ENCODE results near the gene MN1. TPM values are rescaled to one million over a fixed set of nuclear protein-coding genes. Genes with fewer than 3 reads are reported as not detected.
"Not testable (repeated sequence)": the region's sequence is repeated elsewhere in the genome, so short reads cannot be mapped to it uniquely, and the experiment has no call there.

The MN1 gene
- total and polyA plus RNA-seq, 2 donors = 5.1 to 9.1 TPM

DNA sequence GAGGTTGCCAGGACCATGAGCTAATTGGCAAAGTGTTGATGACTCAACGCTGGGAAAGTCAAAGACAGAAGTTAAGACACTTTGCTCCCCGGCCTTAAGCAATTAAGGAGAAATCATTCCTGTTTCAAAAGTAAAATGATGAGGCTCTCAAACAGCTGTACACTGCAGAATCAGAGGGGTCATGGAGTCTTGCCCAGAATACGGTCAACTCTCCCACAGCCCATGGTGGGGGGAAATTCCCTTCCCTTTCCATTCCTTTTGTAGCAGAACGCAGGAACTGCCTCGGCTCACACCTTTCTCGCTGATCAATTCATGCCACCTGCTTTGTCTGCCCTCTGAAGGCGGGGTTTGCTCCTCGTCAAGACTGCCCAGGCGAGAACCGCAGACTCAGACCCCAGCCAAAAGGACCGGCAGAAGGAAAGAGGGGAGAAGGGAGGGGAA is 52.8 kb downstream of the MN1 start:
- no peaks in the 10 kb centered on the region for H3K4me1 ChIP-seq (ENCODE audit: insufficient read depth)
- no peak overlapping the region for H3K4me3 ChIP-seq (ENCODE audit: low read depth, low read length)
- no peak for DNase-seq (ENCODE audit: extremely low spot score)

DNA sequence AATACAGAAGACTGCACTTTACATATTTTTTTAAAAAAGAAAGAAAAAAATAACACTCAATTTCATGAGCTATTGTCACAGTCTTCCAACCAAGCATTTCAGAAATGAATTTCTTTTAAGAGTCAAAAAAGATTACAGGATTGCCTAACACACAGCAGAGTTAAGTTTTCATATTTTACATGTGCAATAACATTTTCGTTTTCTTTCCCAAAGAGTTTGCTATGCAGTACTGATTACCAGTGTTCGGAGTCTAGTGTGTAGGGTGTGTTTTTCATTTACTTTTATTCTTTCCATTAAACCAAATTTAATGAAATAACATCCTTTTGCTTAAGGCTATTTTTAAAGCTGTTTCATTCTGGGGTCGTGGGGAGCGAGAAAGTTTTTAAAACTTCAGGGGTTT is 53.2 kb downstream of the MN1 start:
- Histone ChIP-seq H3K27ac (ENCODE audit: low read depth) (no peak overlapping the region), H3K36me3 (ENCODE audit: insufficient read depth) (no peaks in the 10 kb centered on the region), H3K4me3 (ENCODE audit: low read depth, low read length) (no peak overlapping the region), H3K4me1 (ENCODE audit: insufficient read depth) (no peaks in the 10 kb centered on the region)
- no peak for DNase-seq (ENCODE audit: extremely low spot score)
- 44% methylated on average over 4 of the region's 4 CpGs for WGBS

More for the DNA sequence above, 52.8 kb downstream of the MN1 start:
- H3K36me3 ChIP-seq (ENCODE audit: insufficient read depth) = no peaks in the 10 kb centered on the region
- H3K27ac ChIP-seq (ENCODE audit: low read depth) = no peak overlapping the region
- 27% methylated on average over 11 of the region's 11 CpGs for WGBS

DNA sequence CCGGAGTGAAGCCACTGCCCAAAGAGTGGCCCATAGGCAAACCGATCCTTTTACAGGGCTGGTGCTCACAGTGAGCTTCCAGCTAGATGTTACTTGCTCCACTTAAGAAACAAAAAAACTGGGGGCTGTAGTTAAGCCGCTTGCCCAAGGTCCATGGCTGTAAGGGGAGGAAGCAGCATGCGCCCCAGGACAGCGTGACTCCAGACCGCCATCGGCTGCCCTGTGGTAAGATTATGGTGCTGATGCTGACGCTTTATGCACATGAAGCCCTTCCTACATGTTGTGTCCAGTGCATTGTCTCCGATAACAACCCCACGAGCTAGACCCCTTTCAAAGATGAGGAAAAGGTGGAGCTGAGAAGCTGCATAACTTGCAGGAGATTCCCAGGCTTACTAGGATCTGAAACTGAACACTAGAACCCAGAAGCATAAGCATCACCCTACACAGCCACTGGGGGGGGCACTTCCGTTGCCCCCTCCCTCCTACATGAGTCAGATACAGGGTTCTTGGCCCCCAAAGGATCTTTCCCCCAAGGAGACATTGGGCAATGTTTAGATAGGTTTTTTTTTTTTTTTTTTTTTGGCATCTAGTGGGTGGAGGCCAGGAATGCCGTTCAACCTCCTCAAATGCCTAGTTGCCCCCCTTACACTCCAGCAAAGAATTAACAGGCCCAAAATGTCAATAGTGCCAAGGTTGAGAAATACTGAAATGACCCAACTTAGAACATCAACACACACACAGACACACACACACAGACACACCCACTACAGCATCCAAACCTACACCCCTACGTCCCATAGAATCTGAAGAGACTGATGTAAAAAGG is 53.9 kb downstream of the MN1 start:
- H3K4me1 ChIP-seq (ENCODE audit: insufficient read depth) = no peaks in the 10 kb centered on the region
- H3K27ac ChIP-seq (ENCODE audit: low read depth) = no peak overlapping the region
- H3K36me3 ChIP-seq (ENCODE audit: insufficient read depth) = no peaks in the 10 kb centered on the region
- 89% methylated on average over 13 of the region's 13 CpGs for WGBS
- H3K4me3 ChIP-seq (ENCODE audit: low read depth, low read length) = no peak overlapping the region
- DNase-seq (ENCODE audit: extremely low spot score) = no peak

DNA sequence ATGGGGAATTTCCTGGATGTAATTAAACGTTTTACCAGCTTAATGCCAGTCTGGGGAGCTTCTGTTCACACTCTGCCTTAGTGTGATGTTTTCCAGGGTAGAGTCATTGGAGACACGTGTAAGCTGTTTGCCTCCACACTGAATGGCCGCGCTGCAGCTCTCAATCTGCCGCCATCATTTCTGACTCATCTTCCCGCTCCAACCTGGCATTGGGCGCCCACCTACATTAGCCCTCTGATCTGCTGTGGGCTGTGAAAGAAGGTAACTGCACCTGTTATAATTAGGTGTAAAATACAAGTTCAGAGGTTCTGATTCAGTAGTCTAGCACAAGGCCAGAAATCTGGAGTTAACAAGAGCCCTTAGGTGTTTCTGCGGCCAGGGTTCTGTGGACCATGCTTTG is 54.6 kb downstream of the MN1 start:
- 94% methylated on average over 8 of the region's 8 CpGs for WGBS
- Histone ChIP-seq H3K4me1 (ENCODE audit: insufficient read depth) (no peaks in the 10 kb centered on the region), H3K36me3 (ENCODE audit: insufficient read depth) (no peaks in the 10 kb centered on the region), H3K4me3 (ENCODE audit: low read depth, low read length) (no peak overlapping the region), H3K27ac (ENCODE audit: low read depth) (no peak overlapping the region)
- DNase-seq (ENCODE audit: extremely low spot score) = no peak

DNA sequence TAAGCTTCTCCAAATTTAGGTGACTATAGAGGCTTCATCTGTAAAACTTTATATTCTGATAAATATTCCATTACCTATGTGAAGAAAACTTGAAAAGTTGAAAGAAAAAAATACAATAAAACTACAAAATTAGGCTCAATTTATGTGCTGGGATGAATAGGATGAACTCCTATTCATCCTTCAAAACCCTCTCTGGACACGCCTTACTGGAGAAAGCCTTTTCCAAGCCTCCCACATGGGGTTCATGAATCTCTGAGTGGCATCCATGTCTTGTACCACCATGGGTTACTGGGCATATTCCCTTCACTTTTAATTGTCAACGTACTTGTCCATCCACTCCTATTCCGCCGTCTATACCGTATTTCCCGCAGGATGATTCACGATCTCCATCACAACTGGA is 55.7 kb downstream of the MN1 start:
- WGBS = 97% methylated on average over 7 of the region's 7 CpGs

DNA sequence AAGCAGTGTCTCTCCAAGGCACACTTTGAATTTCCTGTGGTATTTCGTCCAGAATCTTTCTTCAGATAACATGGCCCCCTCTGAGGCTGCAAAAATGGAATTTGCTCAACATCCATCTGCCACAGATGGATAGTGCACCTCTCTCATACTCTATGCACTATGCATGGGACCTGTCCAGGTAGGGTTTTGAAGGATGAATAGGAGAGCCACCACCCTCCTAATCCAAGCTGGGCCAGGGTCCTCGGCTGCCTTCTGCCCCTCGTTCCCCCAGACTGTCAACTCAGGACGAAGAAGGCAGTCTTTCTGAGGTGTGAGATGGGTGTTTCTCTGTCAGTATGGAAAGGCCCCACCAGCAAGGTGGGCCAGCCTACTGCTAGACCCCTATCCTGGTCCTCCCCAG is 56.4 kb downstream of the MN1 start:
- no peak overlapping the region for H3K4me3 ChIP-seq (ENCODE audit: low read depth, low read length)
- WGBS = 88% methylated on average over 4 of the region's 4 CpGs
- no peak overlapping the region for H3K27ac ChIP-seq (ENCODE audit: low read depth)
- H3K36me3 ChIP-seq (ENCODE audit: insufficient read depth) = no peaks in the 10 kb centered on the region
- H3K4me1 ChIP-seq (ENCODE audit: insufficient read depth) = no peaks in the 10 kb centered on the region
- no peak for DNase-seq (ENCODE audit: extremely low spot score)

More for the DNA sequence above, 55.7 kb downstream of the MN1 start:
- DNase-seq (ENCODE audit: extremely low spot score) = no peak
- Histone ChIP-seq H3K36me3 (ENCODE audit: insufficient read depth) (no peaks in the 10 kb centered on the region), H3K4me1 (ENCODE audit: insufficient read depth) (no peaks in the 10 kb centered on the region), H3K27ac (ENCODE audit: low read depth) (no peak overlapping the region), H3K4me3 (ENCODE audit: low read depth, low read length) (no peak overlapping the region)

DNA sequence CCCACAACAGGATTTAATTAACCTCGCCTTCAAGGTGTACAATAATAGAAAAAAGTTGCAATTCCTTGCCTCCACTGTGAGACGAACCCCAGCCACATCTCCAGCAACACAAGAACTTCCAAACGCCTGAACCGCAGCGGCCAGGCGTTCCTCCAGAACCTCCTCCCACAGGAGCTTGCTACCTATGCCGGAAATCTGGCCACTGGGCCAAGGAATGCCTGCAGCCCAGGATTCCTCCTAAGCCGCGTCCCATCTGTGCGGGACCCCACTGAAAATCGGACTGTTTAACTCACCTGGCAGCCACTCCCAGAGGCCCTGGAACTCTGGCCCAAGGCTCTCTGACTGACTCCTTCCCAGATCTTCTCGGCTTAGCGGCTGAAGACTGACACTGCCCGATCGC is 57.5 kb downstream of the MN1 start:
- H3K36me3 ChIP-seq (ENCODE audit: insufficient read depth); H3K4me3 ChIP-seq (ENCODE audit: low read depth, low read length); DNase-seq (ENCODE audit: extremely low spot score); H3K4me1 ChIP-seq (ENCODE audit: insufficient read depth); H3K27ac ChIP-seq (ENCODE audit: low read depth): not testable (repeated sequence)
- WGBS = 77% methylated on average over 15 of the region's 15 CpGs

DNA sequence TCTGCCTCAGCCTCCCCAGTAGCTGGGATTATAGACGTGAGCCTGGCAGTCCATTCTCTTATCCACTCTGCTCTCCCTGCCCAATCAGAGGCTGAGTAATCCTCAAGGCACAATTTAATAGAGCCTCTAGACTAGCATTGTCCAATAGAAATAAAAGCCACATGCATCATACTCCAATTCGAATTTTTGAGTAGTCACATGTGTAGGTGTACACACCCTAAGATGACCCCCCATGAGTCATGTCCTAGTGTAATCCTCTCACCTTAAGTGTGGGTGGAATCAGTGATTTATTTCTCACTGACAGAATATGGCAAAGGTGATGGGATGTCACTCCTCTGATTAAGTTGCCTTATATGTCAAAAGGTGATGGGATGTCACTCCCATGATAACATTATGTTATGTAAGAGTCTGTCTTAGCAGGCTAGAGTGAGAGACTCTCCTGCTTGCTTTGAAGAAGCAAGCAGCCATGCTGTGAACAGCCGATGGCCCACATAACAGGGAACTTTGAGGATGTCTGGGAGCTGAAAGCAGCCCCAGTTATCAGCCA is 61.3 kb downstream of the MN1 start:
- no peaks in the 10 kb centered on the region for H3K4me1 ChIP-seq (ENCODE audit: insufficient read depth)
- DNase-seq (ENCODE audit: extremely low spot score) = no peak
- whole genome bisulfite sequencing = 93% methylated on average over 3 of the region's 3 CpGs
- no peaks in the 10 kb centered on the region for H3K36me3 ChIP-seq (ENCODE audit: insufficient read depth)
- no peak overlapping the region for H3K4me3 ChIP-seq (ENCODE audit: low read depth, low read length)
- H3K27ac ChIP-seq (ENCODE audit: low read depth) = no peak overlapping the region

DNA sequence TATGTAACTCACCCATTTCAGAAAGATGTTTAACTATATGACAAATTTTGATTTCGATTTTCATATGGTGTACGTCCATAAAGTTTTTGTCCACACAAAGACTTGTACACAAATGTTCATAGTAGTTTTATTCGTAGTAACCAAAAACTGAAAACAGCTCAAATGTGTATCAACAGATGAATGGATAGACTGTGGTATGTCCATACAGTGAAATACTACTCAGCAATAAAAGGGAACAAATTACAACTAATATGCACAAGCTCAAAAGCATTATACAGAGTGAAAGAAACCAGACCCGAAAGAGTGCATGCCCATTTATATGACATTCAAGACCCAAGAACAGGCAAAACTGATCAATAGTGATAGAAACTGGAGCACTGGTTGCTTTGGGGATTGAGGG is 64.0 kb downstream of the MN1 start:
- Histone ChIP-seq H3K4me1 (ENCODE audit: insufficient read depth) (no peaks in the 10 kb centered on the region), H3K4me3 (ENCODE audit: low read depth, low read length) (no peak overlapping the region), H3K36me3 (ENCODE audit: insufficient read depth) (no peaks in the 10 kb centered on the region), H3K27ac (ENCODE audit: low read depth) (no peak overlapping the region)
- DNase-seq (ENCODE audit: extremely low spot score) = no peak
- 96% methylated on average over 4 of the region's 4 CpGs for WGBS

DNA sequence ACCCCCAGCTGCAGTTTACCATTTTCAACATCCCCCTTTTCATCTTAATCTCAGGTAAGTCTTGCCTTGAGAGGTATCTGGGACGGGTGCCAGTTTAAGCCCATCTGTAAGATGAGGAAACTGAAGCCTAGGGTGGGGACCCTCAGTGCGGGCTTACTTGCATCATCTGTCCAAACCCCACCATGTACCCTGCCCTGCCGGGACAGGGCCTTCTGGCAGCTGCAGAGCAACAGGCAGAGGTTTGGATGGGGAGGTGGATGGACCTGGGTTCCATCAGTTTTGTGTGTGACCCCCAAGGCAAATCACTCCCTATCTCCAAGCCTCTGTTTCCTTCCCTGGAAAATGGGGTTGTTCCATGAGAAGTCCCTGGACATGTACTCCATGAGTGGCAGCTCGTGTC is 67.5 kb downstream of the MN1 start:
- no peak overlapping the region for H3K4me3 ChIP-seq (ENCODE audit: low read depth, low read length)
- H3K36me3 ChIP-seq (ENCODE audit: insufficient read depth) = no peaks in the 10 kb centered on the region
- H3K27ac ChIP-seq (ENCODE audit: low read depth) = no peak overlapping the region
- H3K4me1 ChIP-seq (ENCODE audit: insufficient read depth) = no peaks in the 10 kb centered on the region
- DNase-seq (ENCODE audit: extremely low spot score) = no peak
- 93% methylated on average over 4 of the region's 4 CpGs for WGBS

DNA sequence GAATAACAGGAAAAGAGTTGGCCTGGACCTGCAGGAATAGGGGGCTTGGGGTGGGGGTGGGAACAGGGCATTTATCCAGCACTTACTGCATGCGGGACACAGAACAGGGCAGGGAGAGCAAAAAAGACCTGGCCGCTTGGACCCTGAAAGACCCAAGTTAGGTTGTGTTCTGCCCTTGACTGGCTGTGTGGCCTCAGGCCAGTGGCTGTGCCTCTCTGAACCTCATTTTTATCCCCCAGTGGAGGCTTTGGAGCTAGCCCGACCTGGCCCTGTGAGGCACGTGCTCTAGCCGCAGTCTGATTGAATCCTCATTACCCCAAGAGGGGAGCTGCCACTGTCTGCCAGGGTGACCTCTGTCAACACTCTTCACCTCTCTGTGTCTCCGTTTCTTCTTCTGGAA is 68.7 kb downstream of the MN1 start:
- H3K27ac ChIP-seq (ENCODE audit: low read depth) = no peak overlapping the region
- whole genome bisulfite sequencing = 89% methylated on average over 6 of the region's 6 CpGs
- H3K36me3 ChIP-seq (ENCODE audit: insufficient read depth) = no peaks in the 10 kb centered on the region
- no peak for DNase-seq (ENCODE audit: extremely low spot score)
- H3K4me1 ChIP-seq (ENCODE audit: insufficient read depth) = no peaks in the 10 kb centered on the region
- H3K4me3 ChIP-seq (ENCODE audit: low read depth, low read length) = no peak overlapping the region

DNA sequence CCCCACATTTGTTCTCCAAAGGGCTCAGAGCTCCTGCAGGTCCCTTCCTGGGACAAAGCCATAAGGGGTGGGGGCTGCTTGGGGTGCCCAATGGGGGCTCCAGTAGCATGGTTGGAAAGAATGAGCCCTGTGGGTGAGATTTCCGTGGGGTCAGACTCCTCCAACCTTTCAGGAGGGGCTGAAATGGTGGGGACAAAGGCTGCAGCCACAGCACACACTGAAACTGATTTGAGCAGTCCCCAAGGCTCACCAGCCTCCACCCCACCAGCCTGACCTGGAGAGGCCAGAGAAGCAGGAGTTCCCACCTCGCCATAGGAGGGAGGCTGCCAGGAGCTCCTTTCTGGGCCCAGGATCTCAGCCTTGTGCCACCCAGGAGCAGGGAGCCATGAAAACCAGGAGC is 69.2 kb downstream of the MN1 start:
- H3K4me3 ChIP-seq (ENCODE audit: low read depth, low read length) = no peak overlapping the region
- H3K36me3 ChIP-seq (ENCODE audit: insufficient read depth) = no peaks in the 10 kb centered on the region
- WGBS = 95% methylated on average over 2 of the region's 2 CpGs
- no peaks in the 10 kb centered on the region for H3K4me1 ChIP-seq (ENCODE audit: insufficient read depth)
- H3K27ac ChIP-seq (ENCODE audit: low read depth) = no peak overlapping the region
- no peak for DNase-seq (ENCODE audit: extremely low spot score)

DNA sequence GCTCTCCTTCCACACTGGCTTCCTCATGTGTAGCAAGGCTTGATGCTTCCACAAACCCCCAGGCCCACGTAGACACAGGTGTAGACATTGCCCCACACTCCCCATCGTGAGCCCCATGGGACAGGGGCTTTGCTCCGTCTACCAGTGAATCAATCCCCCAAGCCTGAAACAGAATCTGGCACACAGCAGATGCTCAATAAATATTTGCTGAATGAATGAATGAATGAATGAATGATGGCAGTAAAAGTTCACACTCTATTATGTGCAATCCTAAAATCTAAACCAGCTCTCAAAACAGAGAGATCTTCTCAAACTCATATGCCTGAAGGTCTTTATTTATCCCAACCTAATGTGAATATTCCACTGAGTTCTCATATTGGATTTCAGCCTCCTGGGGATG is 69.9 kb downstream of the MN1 start:
- Histone ChIP-seq H3K4me1 (ENCODE audit: insufficient read depth) (no peaks in the 10 kb centered on the region), H3K4me3 (ENCODE audit: low read depth, low read length) (no peak overlapping the region), H3K36me3 (ENCODE audit: insufficient read depth) (no peaks in the 10 kb centered on the region), H3K27ac (ENCODE audit: low read depth) (no peak overlapping the region)
- WGBS = 90% methylated on average over 3 of the region's 3 CpGs
- DNase-seq (ENCODE audit: extremely low spot score) = no peak

DNA sequence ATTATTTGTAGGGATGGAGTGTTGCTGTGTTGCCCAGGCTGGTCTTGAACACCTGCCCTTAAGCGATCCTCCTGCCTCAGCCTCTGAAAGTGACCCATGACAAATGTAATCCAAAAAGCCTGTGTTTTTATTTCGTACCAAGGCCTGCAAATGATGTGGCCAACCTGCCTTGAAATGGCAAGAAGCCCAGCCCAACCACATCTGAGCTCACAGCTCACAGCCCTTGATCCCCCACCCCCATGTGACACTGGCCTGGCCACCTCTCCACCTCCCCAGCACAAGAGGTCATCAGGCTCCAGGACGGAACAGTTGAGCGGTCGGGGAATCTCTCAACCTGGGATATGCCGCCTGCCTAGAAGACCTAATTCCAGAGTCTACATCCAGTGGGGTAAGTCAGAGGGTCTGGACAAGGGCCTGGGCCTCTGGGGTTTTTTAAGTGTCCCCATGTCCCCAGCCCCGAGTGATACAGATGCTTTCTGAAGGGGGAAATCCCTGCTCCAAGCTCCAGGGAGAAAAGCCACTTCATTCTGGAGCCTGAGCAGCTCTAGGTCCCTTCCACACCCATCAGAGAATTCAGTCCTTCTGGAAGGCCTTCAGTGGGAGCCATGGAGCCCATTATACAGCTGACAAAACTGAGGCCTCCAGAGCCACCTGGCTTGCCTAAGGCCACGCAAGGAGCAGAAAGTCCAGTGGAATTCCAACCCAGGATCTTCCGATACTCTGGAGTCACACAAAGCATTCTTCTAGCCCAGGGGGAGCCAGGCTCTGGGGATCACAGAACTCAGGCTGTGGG is 70.7 kb downstream of the MN1 start:
- no peaks in the 10 kb centered on the region for H3K36me3 ChIP-seq (ENCODE audit: insufficient read depth)
- no peak for DNase-seq (ENCODE audit: extremely low spot score)
- H3K27ac ChIP-seq (ENCODE audit: low read depth) = no peak overlapping the region
- no peak overlapping the region for H3K4me3 ChIP-seq (ENCODE audit: low read depth, low read length)
- no peaks in the 10 kb centered on the region for H3K4me1 ChIP-seq (ENCODE audit: insufficient read depth)
- 92% methylated on average over 9 of the region's 9 CpGs for WGBS
